Astrocyte (in vitro differentiated cells and primary cell): ENCODE measurements around the gene AGBL4. TPM values are rescaled to one million over a fixed set of nuclear protein-coding genes. Genes with fewer than 3 reads are reported as not detected.

Source experiments
- DNase-seq: peaks from one replicate; pipeline ENCODE4 v3.0.0-alpha.2; 2010; ENCODE audit warnings: low read depth
- FAIRE-seq: peaks from 2 replicates; lab custom pipeline; 2011; peaks lifted over from hg19 to GRCh38; lab: Jason Lieb, UNC
- H2AFZ ChIP-seq: 2 replicates; pipeline ENCODE4 v1.6.0; 2012; ENCODE audit warnings: low read depth, low read length, inconsistent platforms
- H3K27ac ChIP-seq: 2 replicates; pipeline ENCODE4 v1.5.1; 2011; ENCODE audit warnings: low read depth, low read length, inconsistent platforms
- H3K27me3 ChIP-seq: 2 replicates; pipeline ENCODE4 v1.6.0; 2011; ENCODE audit warnings: low read length, inconsistent platforms; ENCODE audit not compliant: insufficient read depth
- H3K36me3 ChIP-seq: 2 replicates; pipeline ENCODE4 v1.5.1; 2011; ENCODE audit warnings: low read length, inconsistent platforms; ENCODE audit not compliant: insufficient read depth
- H3K4me1 ChIP-seq: 2 replicates; pipeline ENCODE4 v1.5.1; 2011; ENCODE audit warnings: low read length, inconsistent platforms; ENCODE audit not compliant: insufficient read depth
- H3K4me2 ChIP-seq: 2 replicates; pipeline ENCODE4 v1.6.0; 2012; ENCODE audit warnings: low read length, inconsistent platforms
- H3K4me3 ChIP-seq: 2 replicates; pipeline ENCODE4 v1.5.1; 2011; ENCODE audit warnings: low read depth, mild to moderate bottlenecking, low read length, inconsistent platforms; ENCODE audit not compliant: insufficient read depth
- H3K79me2 ChIP-seq: 2 replicates; pipeline ENCODE4 v1.6.0; 2012; ENCODE audit warnings: mild to moderate bottlenecking, low read length, inconsistent platforms; ENCODE audit not compliant: insufficient read depth
- H3K9ac ChIP-seq: 2 replicates; pipeline ENCODE4 v1.6.0; 2012; ENCODE audit warnings: mild to moderate bottlenecking, low read length, inconsistent platforms
- H3K9me3 ChIP-seq: 2 replicates; pipeline ENCODE4 v1.5.1; 2012; ENCODE audit warnings: low read depth, mild to moderate bottlenecking, low read length, inconsistent platforms; ENCODE audit not compliant: insufficient read depth
- H4K20me1 ChIP-seq: 2 replicates; pipeline ENCODE4 v1.6.0; 2012; ENCODE audit warnings: low read length, inconsistent platforms; ENCODE audit not compliant: insufficient read depth
- H3K27ac Mint-ChIP-seq: one replicate; pipeline ENCODE4 v1.8.0; 2021; ENCODE audit warnings: mild to moderate bottlenecking, mixed read lengths; ENCODE audit not compliant: unreplicated experiment
- H3K27me3 Mint-ChIP-seq: one replicate; pipeline ENCODE4 v1.8.0; 2021; ENCODE audit warnings: low read depth, mixed read lengths; ENCODE audit not compliant: unreplicated experiment
- H3K36me3 Mint-ChIP-seq: one replicate; pipeline ENCODE4 v1.8.0; 2021; ENCODE audit warnings: low read depth, mixed read lengths; ENCODE audit not compliant: unreplicated experiment
- H3K4me1 Mint-ChIP-seq: one replicate; pipeline ENCODE4 v1.8.0; 2021; ENCODE audit warnings: low read depth, mixed read lengths; ENCODE audit not compliant: unreplicated experiment
- H3K4me3 Mint-ChIP-seq: one replicate; pipeline ENCODE4 v1.8.0; 2021; ENCODE audit warnings: mild to moderate bottlenecking, moderate library complexity, mixed read lengths; ENCODE audit not compliant: unreplicated experiment
- H3K9me3 Mint-ChIP-seq: one replicate; pipeline ENCODE4 v1.8.0; 2021; ENCODE audit warnings: mild to moderate bottlenecking, mixed read lengths; ENCODE audit not compliant: unreplicated experiment
- EZH2 ChIP-seq: IDR thresholded peaks from 2 replicates; pipeline ENCODE4 v1.6.1; 2012; ENCODE audit warnings: mild to moderate bottlenecking, low read length, inconsistent platforms; ENCODE audit not compliant: insufficient read depth
- total RNA-seq: library from RNA; stranded (reverse); gene quantifications from 2 replicates; pipeline ENCODE4 v1.2.1, GENCODE V29; 2021
- TF ChIP-seq, protein P1 (sequence below): IDR thresholded peaks from 2 replicates; pipeline ENCODE4 v1.5.1; 2011; ENCODE audit warnings: low read depth, mild to moderate bottlenecking, inconsistent platforms, low read length, moderate library complexity; ENCODE audit not compliant: insufficient read depth

AGBL4 gene
- total RNA-seq, 1 donor from 2014 or later: not detected

GRCh38 chr1:48773133-48773532 lies 1250.6 kb downstream of the AGBL4 start:
- peaks cover 4% of the 10 kb centered on the region for H3K4me1 Mint-ChIP-seq
- FAIRE-seq: no peak
- no peak for TF ChIP-seq EZH2
- TF ChIP-seq, protein P1, sequence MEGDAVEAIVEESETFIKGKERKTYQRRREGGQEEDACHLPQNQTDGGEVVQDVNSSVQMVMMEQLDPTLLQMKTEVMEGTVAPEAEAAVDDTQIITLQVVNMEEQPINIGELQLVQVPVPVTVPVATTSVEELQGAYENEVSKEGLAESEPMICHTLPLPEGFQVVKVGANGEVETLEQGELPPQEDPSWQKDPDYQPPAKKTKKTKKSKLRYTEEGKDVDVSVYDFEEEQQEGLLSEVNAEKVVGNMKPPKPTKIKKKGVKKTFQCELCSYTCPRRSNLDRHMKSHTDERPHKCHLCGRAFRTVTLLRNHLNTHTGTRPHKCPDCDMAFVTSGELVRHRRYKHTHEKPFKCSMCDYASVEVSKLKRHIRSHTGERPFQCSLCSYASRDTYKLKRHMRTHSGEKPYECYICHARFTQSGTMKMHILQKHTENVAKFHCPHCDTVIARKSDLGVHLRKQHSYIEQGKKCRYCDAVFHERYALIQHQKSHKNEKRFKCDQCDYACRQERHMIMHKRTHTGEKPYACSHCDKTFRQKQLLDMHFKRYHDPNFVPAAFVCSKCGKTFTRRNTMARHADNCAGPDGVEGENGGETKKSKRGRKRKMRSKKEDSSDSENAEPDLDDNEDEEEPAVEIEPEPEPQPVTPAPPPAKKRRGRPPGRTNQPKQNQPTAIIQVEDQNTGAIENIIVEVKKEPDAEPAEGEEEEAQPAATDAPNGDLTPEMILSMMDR: no peak

GRCh38 chr1:48772211-48772610 lies 1251.5 kb downstream of the AGBL4 start:
- no peaks in the 10 kb centered on the region for H4K20me1 ChIP-seq
- Mint-ChIP-seq H3K36me3 (no peaks in the 10 kb centered on the region), H3K4me1 (peaks cover 3% of the 10 kb centered on the region), H3K4me3 (no peak overlapping the region), H3K9me3 (peaks cover 4% of the 10 kb centered on the region), H3K27me3 (peaks cover 18% of the 10 kb centered on the region), H3K27ac (no peak overlapping the region)
- no peak overlapping the region for H2AFZ ChIP-seq
- no peak for TF ChIP-seq EZH2
- TF ChIP-seq, protein P1: no peak
- no peaks in the 10 kb centered on the region for H3K4me1 ChIP-seq
- no peaks in the 10 kb centered on the region for H3K79me2 ChIP-seq
- no peak overlapping the region for H3K4me2 ChIP-seq
- H3K27me3 ChIP-seq: no peaks in the 10 kb centered on the region
- no peak overlapping the region for H3K4me3 ChIP-seq
- H3K9me3 ChIP-seq: no peaks in the 10 kb centered on the region
- H3K36me3 ChIP-seq: no peaks in the 10 kb centered on the region
- H3K27ac ChIP-seq: no peak overlapping the region
- FAIRE-seq (no peak), DNase-seq (no peak)
- H3K9ac ChIP-seq: no peak overlapping the region

More at GRCh38 chr1:48773133-48773532, 1250.6 kb downstream of the AGBL4 start:
- Histone ChIP-seq H3K27ac (no peak overlapping the region), H3K36me3 (no peaks in the 10 kb centered on the region), H2AFZ (no peak overlapping the region), H3K9me3 (no peaks in the 10 kb centered on the region), H3K79me2 (no peaks in the 10 kb centered on the region), H3K27me3 (no peaks in the 10 kb centered on the region), H3K4me1 (peaks cover 3% of the 10 kb centered on the region), H4K20me1 (no peaks in the 10 kb centered on the region), H3K4me2 (no peak overlapping the region), H3K4me3 (no peak overlapping the region), H3K9ac (no peak overlapping the region)
- no peak overlapping the region for H3K4me3 Mint-ChIP-seq
- no peak for DNase-seq
- H3K27me3 Mint-ChIP-seq: peaks cover 23% of the 10 kb centered on the region
- no peaks in the 10 kb centered on the region for H3K36me3 Mint-ChIP-seq
- peaks cover 4% of the 10 kb centered on the region for H3K9me3 Mint-ChIP-seq
- H3K27ac Mint-ChIP-seq: no peak overlapping the region

DNA sequence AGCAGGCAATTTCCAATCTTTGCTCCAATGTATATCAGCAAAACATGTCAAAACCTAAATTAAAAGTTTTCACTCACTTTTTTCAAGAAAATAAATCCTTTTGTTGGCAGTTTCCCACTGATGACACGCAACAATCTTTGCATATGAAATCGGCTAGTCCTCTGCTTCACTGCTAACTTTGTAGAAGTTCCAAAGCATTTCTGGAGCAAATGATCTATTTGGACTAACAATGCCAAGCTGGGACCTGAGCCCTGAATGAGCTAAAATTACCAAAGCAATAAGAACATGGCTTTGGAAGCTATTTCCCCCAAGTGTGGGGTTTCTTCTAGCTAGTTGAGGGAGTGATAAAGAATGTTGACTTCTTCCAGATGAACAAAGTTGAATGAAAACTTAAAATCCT lies 1252.2 kb downstream of the AGBL4 start:
- no peaks in the 10 kb centered on the region for H3K9me3 ChIP-seq
- FAIRE-seq: no peak
- no peak overlapping the region for H3K9ac ChIP-seq
- TF ChIP-seq, protein P1: no peak
- no peak for TF ChIP-seq EZH2
- Mint-ChIP-seq H3K9me3 (peaks cover 4% of the 10 kb centered on the region), H3K4me3 (no peak overlapping the region), H3K27me3 (peaks cover 15% of the 10 kb centered on the region), H3K36me3 (no peaks in the 10 kb centered on the region), H3K27ac (no peak overlapping the region), H3K4me1 (peaks cover 3% of the 10 kb centered on the region)
- H3K79me2 ChIP-seq: no peaks in the 10 kb centered on the region
- DNase-seq: no peak
- H3K27ac ChIP-seq: no peak overlapping the region
- H3K4me3 ChIP-seq: no peak overlapping the region
- H3K4me2 ChIP-seq: no peak overlapping the region
- no peaks in the 10 kb centered on the region for H3K27me3 ChIP-seq
- no peaks in the 10 kb centered on the region for H3K4me1 ChIP-seq
- H3K36me3 ChIP-seq: no peaks in the 10 kb centered on the region
- no peaks in the 10 kb centered on the region for H4K20me1 ChIP-seq
- no peak overlapping the region for H2AFZ ChIP-seq
